IMR-90 (cell line): ENCODE measurements around the gene CYP11A1. TPM values are rescaled to one million over a fixed set of nuclear protein-coding genes. Genes with fewer than 3 reads are reported as not detected.

Source experiments
- ATAC-seq: fragments of 200-7000 bp; cut with Tn5 transposase; 2 replicates; pipeline ENCODE4 v1.9.1; 2020; ENCODE audit warnings: low read depth, mild to moderate bottlenecking, moderate library complexity
- BruUV-seq: library from RNA; stranded (reverse); fragments of 400-500 nt; replicated peaks from 2 replicates; lab custom pipeline; 2021; lab: Mats Ljungman, UMichigan
- CTCF ChIA-PET: fragments of 300-600 bp; formaldehyde crosslinking; extraction: SDS; loops from one replicate; lab custom pipeline; 2021; ENCODE audit warnings: antibody characterized with exemption; lab: Yijun Ruan, JAX
- POLR2A ChIA-PET: fragments of 300-600 bp; sonication (Branson Sonifier 250); formaldehyde crosslinking; loops from one replicate; lab custom pipeline; 2022; ENCODE audit warnings: antibody characterized with exemption; ENCODE audit not compliant: unreplicated experiment; lab: Charles Lee
- DNase-seq: peaks from one replicate; pipeline ENCODE4 v3.0.0; 2013
- H2AFZ ChIP-seq: replicated peaks from 2 replicates; pipeline ENCODE3; 2013; ENCODE audit warnings: low read length, mild to moderate bottlenecking; ENCODE audit not compliant: poor library complexity
- H2AK5ac ChIP-seq: 2 replicates; pipeline ENCODE4 v1.6.1; 2013; ENCODE audit warnings: low read depth, low read length, inconsistent platforms
- H2AK9ac ChIP-seq: replicated peaks from 2 replicates; pipeline ENCODE3; 2013; ENCODE audit warnings: mild to moderate bottlenecking, low read depth, low read length, moderate library complexity; ENCODE audit not compliant: poor library complexity
- H2BK120ac ChIP-seq: 2 replicates; pipeline ENCODE4 v1.6.1; 2013; ENCODE audit warnings: low read depth, low read length, inconsistent platforms
- H2BK15ac ChIP-seq: 3 replicates; pipeline ENCODE4 v1.6.1; 2013; ENCODE audit warnings: low read depth, low read length, inconsistent platforms
- H2BK20ac ChIP-seq: 2 replicates; pipeline ENCODE4 v1.6.1; 2013; ENCODE audit warnings: low read depth, mild to moderate bottlenecking, inconsistent platforms, low read length, moderate library complexity
- H2BK5ac ChIP-seq: 2 replicates; pipeline ENCODE4 v1.6.1; 2013; ENCODE audit warnings: mild to moderate bottlenecking, low read depth, low read length, inconsistent platforms; ENCODE audit not compliant: poor library complexity, severe bottlenecking
- H3K14ac ChIP-seq: replicated peaks from 2 replicates; pipeline ENCODE4 v1.6.1; 2013; ENCODE audit warnings: low read depth, low read length, inconsistent platforms
- H3K18ac ChIP-seq: 2 replicates; pipeline ENCODE4 v1.6.1; 2013; ENCODE audit warnings: low read depth, low read length, control low read depth
- H3K23ac ChIP-seq: 2 replicates; pipeline ENCODE4 v1.6.1; 2013; ENCODE audit warnings: low read depth, low read length, inconsistent platforms
- H3K27ac ChIP-seq: 2 replicates; pipeline ENCODE4 v1.5.1; 2013; ENCODE audit warnings: mild to moderate bottlenecking, control low read depth, low read length; ENCODE audit not compliant: insufficient read depth
- H3K27me3 ChIP-seq: 2 replicates; pipeline ENCODE4 v1.6.1; 2013; ENCODE audit warnings: low read length; ENCODE audit not compliant: control insufficient read depth, insufficient read depth
- H3K36me3 ChIP-seq: 2 replicates; pipeline ENCODE4 v1.6.1; 2013; ENCODE audit warnings: low read length, mixed read lengths; ENCODE audit not compliant: control insufficient read depth, insufficient read depth
- H3K4ac ChIP-seq: 2 replicates; pipeline ENCODE4 v1.6.1; 2013; ENCODE audit warnings: low read depth, low read length, inconsistent platforms
- H3K4me1 ChIP-seq: 2 replicates; pipeline ENCODE4 v1.6.1; 2013; ENCODE audit warnings: low read length, mixed read lengths; ENCODE audit not compliant: control insufficient read depth, insufficient read depth
- H3K4me2 ChIP-seq: 2 replicates; pipeline ENCODE4 v1.6.1; 2013; ENCODE audit warnings: low read depth, mild to moderate bottlenecking, control low read depth, low read length, moderate library complexity
- H3K4me3 ChIP-seq: 2 replicates; pipeline ENCODE4 v1.5.1; 2013; ENCODE audit warnings: low read depth, mild to moderate bottlenecking, control low read depth, low read length, moderate library complexity; ENCODE audit not compliant: insufficient read depth
- H3K56ac ChIP-seq: 2 replicates; pipeline ENCODE4 v1.6.1; 2013; ENCODE audit warnings: low read length, inconsistent platforms; ENCODE audit not compliant: insufficient read depth; ENCODE audit errors: extremely low read depth
- H3K79me1 ChIP-seq, 2 experiments: 2 replicates each; pipeline ENCODE4 v1.6.1; 2013; ENCODE audit warnings: low read length in 2 of 2, inconsistent platforms in 1 of 2, low read depth in 1 of 2
- H3K9ac ChIP-seq: 2 replicates; pipeline ENCODE4 v1.6.1; 2013; ENCODE audit warnings: low read depth, low read length, control low read depth
- H3K9me1 ChIP-seq: 2 replicates; pipeline ENCODE4 v1.6.1; 2013; ENCODE audit warnings: low read length, inconsistent platforms; ENCODE audit not compliant: insufficient read depth
- H3K9me3 ChIP-seq: 2 replicates; pipeline ENCODE4 v1.6.1; 2013; ENCODE audit warnings: low read length; ENCODE audit not compliant: control insufficient read depth, insufficient read depth
- H4K20me1 ChIP-seq: 2 replicates; pipeline ENCODE4 v1.6.1; 2013; ENCODE audit warnings: low read length, inconsistent platforms; ENCODE audit not compliant: insufficient read depth
- H4K5ac ChIP-seq: 2 replicates; pipeline ENCODE4 v1.6.1; 2013; ENCODE audit warnings: mild to moderate bottlenecking, low read depth, low read length, control low read depth
- H4K8ac ChIP-seq, 2 experiments: 2 replicates each; pipeline ENCODE4 v1.6.1; 2013; ENCODE audit warnings: low read depth in 2 of 2, low read length in 2 of 2, control low read depth in 1 of 2, inconsistent platforms in 1 of 2
- H4K91ac ChIP-seq: 2 replicates; pipeline ENCODE4 v1.6.1; 2013; ENCODE audit warnings: low read depth, low read length, inconsistent platforms; ENCODE audit not compliant: insufficient read depth
- MAZ ChIP-seq: IDR thresholded peaks from 2 replicates; pipeline ENCODE4 v1.6.1; 2012; ENCODE audit warnings: low read depth, mild to moderate bottlenecking, low read length, improper control_type of control experiment, moderate library complexity, borderline replicate concordance
- RFX5 ChIP-seq: IDR thresholded peaks from 2 replicates; pipeline ENCODE4 v1.8.0; 2012; ENCODE audit warnings: low read depth, mild to moderate bottlenecking, low read length, moderate library complexity
- WGBS, 2 experiments: methylation state at CpG; one replicate each; pipeline versions ENCODE4 v1.1.5 to v1.1.7; 2013; ENCODE audit warnings: missing lambda C conversion rate in 2 of 2; ENCODE audit not compliant: insufficient read length in 1 of 2; ENCODE audit errors: extremely low coverage in 2 of 2; 5-methylcytosine and 5-hydroxymethylcytosine counted together
- dilution Hi-C: fragments of 300-500 bp; cut with HindIII; formaldehyde crosslinking; loops from one replicate; pipeline ENCODE4 v1.14.3; 2018; ENCODE audit warnings: low sequenced_read_pairs; ENCODE audit not compliant: unreplicated experiment
- in situ Hi-C: fragments of 300-500 bp; cut with MboI; formaldehyde crosslinking; loops from 3 replicates; pipeline ENCODE4 v1.14.3; 2019; ENCODE audit warnings: low sequenced_read_pairs, inconsistent platforms, mixed read lengths
- intact Hi-C: fragments of 100-400 bp; cut with micrococcal nuclease; formaldehyde crosslinking; loops from 2 replicates; pipeline ENCODE4 v1.10.0; 2022
- polyA plus RNA-seq, 3 experiments: library from polyadenylated mRNA; depleted of rRNA; stranded (reverse); fragments of >200 nt; gene quantifications; 2 replicates each; pipeline ENCODE4 v1.2.3, GENCODE V29; 2012; ENCODE audit warnings: low replicate concordance in 1 of 3
- total RNA-seq: library from RNA; depleted of rRNA; stranded (reverse); fragments of >200 nt; gene quantifications from 2 replicates; pipeline ENCODE4 v1.2.3, GENCODE V29; 2012

CYP11A1 gene
- total and polyA plus RNA-seq, 2 of the 4 experiments (the other 2 are of a cell fraction) = 0.18 to 0.50 TPM

GRCh38 chr15:74330861-74331408 lies 36.5 kb downstream of the CYP11A1 start:
- Histone ChIP-seq H3K27ac (no peak overlapping the region), H2AK9ac (no peak overlapping the region), H3K27me3 (peaks cover 58% of the 10 kb centered on the region), H3K4me2 (no peak overlapping the region), H2AFZ (no peak overlapping the region), H4K91ac (no peak overlapping the region), H2BK15ac (no peak overlapping the region), H3K23ac (no peak overlapping the region), H2AK5ac (no peak overlapping the region), H4K8ac (no peak overlapping the region), H2BK20ac (no peak overlapping the region), H3K36me3 (no peaks in the 10 kb centered on the region), H4K20me1 (no peaks in the 10 kb centered on the region), H3K4me3 (no peak overlapping the region), H3K18ac (no peak overlapping the region), H3K9ac (no peak overlapping the region), H3K56ac (no peak overlapping the region), H2BK5ac (no peak overlapping the region), H3K4me1 (no peaks in the 10 kb centered on the region), H3K79me1 (no peaks in the 10 kb centered on the region), H3K9me1 (no peaks in the 10 kb centered on the region), H2BK120ac (no peak overlapping the region), H3K14ac (no peak overlapping the region), H4K5ac (no peak overlapping the region), H3K4ac (no peak overlapping the region), H3K9me3 (no peaks in the 10 kb centered on the region)
- CTCF ChIA-PET = no interaction called here
- WGBS, 2 experiments = 63% methylated on average over 6 of the region's 11 CpGs; no CpG with 5 or more reads in 1 of the 2 experiments
- in situ Hi-C loops (no loop called here), intact Hi-C loops (no loop called here), dilution Hi-C loops (no loop called here)
- no peak for TF ChIP-seq MAZ
- no peak for TF ChIP-seq RFX5
- no TSS peak for BruUV-seq
- DNase-seq (no peak), ATAC-seq (no peak)
- POLR2A ChIA-PET = interaction anchor here (0.5 kb wide), 1 partner anchor 339 kb away, joined by 3 read pairs; no protein-coding TSS in a partner anchor
